ENCODE measurements around the gene SPACA6. TPM values are rescaled to one million over a fixed set of nuclear protein-coding genes. Genes with fewer than 3 reads are reported as not detected.

The SPACA6 gene
- total and polyA plus RNA-seq, 2 donors (not counting 1 experiment from before 2014, with no cell fraction given), result 5.5 to 8.6 TPM

- Histone ChIP-seq H3K4me3 (replicated peaks in 1 of 4; ENCODE audit: control extremely low read depth in 1 of 4, insufficient read depth in 1 of 4, low read depth in 3 of 4, low read length in 4 of 4) (no peak within 1 kb of the TSS), H3K4me2 (ENCODE audit: extremely low read depth, insufficient read depth, low read length) (no peak within 1 kb of the TSS), H3K79me2 (ENCODE audit: control insufficient read depth, insufficient read depth, low read length) (no peaks in the 10 kb centered on the region), H3K27me3 (ENCODE audit: control insufficient read depth, insufficient read depth, low read length) (no peaks in the 10 kb centered on the region), H2AFZ (ENCODE audit: low read length) (no peak within 1 kb of the TSS), H3K9ac (ENCODE audit: insufficient read depth, low read length) (no peak within 1 kb of the TSS), H3K36me3 (ENCODE audit: control insufficient read depth, insufficient read depth, low read length) (no peaks in the 10 kb centered on the region), H3K4me1 (ENCODE audit: control insufficient read depth, extremely low read depth, insufficient read depth, low read length) (no peaks in the 10 kb centered on the region), H3K9me3 (ENCODE audit: control insufficient read depth, insufficient read depth, low read depth, low read length) (no peaks in the 10 kb centered on the region), H3K27ac (ENCODE audit: insufficient read depth, low read length) (no peak within 1 kb of the TSS), H4K20me1 (ENCODE audit: control insufficient read depth, extremely low read depth, insufficient read depth, low read length) (no peaks in the 10 kb centered on the region)
- DNase-seq (ENCODE audit: low read depth in 2 of 2), result peak in 1 of 2 donors; percentile 53
- TF ChIP-seq, protein P1, sequence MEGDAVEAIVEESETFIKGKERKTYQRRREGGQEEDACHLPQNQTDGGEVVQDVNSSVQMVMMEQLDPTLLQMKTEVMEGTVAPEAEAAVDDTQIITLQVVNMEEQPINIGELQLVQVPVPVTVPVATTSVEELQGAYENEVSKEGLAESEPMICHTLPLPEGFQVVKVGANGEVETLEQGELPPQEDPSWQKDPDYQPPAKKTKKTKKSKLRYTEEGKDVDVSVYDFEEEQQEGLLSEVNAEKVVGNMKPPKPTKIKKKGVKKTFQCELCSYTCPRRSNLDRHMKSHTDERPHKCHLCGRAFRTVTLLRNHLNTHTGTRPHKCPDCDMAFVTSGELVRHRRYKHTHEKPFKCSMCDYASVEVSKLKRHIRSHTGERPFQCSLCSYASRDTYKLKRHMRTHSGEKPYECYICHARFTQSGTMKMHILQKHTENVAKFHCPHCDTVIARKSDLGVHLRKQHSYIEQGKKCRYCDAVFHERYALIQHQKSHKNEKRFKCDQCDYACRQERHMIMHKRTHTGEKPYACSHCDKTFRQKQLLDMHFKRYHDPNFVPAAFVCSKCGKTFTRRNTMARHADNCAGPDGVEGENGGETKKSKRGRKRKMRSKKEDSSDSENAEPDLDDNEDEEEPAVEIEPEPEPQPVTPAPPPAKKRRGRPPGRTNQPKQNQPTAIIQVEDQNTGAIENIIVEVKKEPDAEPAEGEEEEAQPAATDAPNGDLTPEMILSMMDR (conservative IDR thresholded peaks at IDR 0.05 in 1 of 2, IDR thresholded peaks at IDR 0.05 in 1 of 2; ENCODE audit: low read depth in 1 of 2, low read length in 2 of 2), result no peak
- no peak for TF ChIP-seq EZH2 (IDR thresholded peaks at IDR 0.05; ENCODE audit: low read length, missing control alignments)
Observed at GRCh38 chr19:51751655-51752054, 58.5 kb downstream of the SPACA6 start, which contains the start of gene FPR1. Gene FPR1 (minus strand): TSS chr19:51751878. CDS start chr19:51746994, 4,884 bp downstream.

GRCh38 chr19:51754109-51754508, 61.0 kb downstream of the SPACA6 start:
- Histone ChIP-seq H2AFZ (ENCODE audit: low read length) (no peak overlapping the region), H3K4me1 (ENCODE audit: control insufficient read depth, extremely low read depth, insufficient read depth, low read length) (no peaks in the 10 kb centered on the region), H3K79me2 (ENCODE audit: control insufficient read depth, insufficient read depth, low read length) (no peaks in the 10 kb centered on the region), H3K27ac (ENCODE audit: insufficient read depth, low read length) (no peak overlapping the region), H3K9ac (ENCODE audit: insufficient read depth, low read length) (no peak overlapping the region), H3K36me3 (ENCODE audit: control insufficient read depth, insufficient read depth, low read length) (no peaks in the 10 kb centered on the region), H3K27me3 (ENCODE audit: control insufficient read depth, insufficient read depth, low read length) (no peaks in the 10 kb centered on the region), H3K9me3 (ENCODE audit: control insufficient read depth, insufficient read depth, low read depth, low read length) (no peaks in the 10 kb centered on the region), H4K20me1 (ENCODE audit: control insufficient read depth, extremely low read depth, insufficient read depth, low read length) (no peaks in the 10 kb centered on the region), H3K4me3 (replicated peaks in 1 of 4; ENCODE audit: control extremely low read depth in 1 of 4, insufficient read depth in 1 of 4, low read depth in 3 of 4, low read length in 4 of 4) (no peak overlapping the region), H3K4me2 (ENCODE audit: extremely low read depth, insufficient read depth, low read length) (no peak overlapping the region)
- no peak for TF ChIP-seq EZH2 (IDR thresholded peaks at IDR 0.05; ENCODE audit: low read length, missing control alignments)
- TF ChIP-seq, protein P1 (conservative IDR thresholded peaks at IDR 0.05 in 1 of 2, IDR thresholded peaks at IDR 0.05 in 1 of 2; ENCODE audit: low read depth in 1 of 2, low read length in 2 of 2), result no peak
- no peak for DNase-seq (ENCODE audit: low read depth in 2 of 2)

GRCh38 chr19:51754770-51755169, 61.6 kb downstream of the SPACA6 start:
- Histone ChIP-seq H3K9ac (ENCODE audit: insufficient read depth, low read length) (no peak overlapping the region), H3K4me2 (ENCODE audit: extremely low read depth, insufficient read depth, low read length) (no peak overlapping the region), H3K4me3 (replicated peaks in 1 of 4; ENCODE audit: control extremely low read depth in 1 of 4, insufficient read depth in 1 of 4, low read depth in 3 of 4, low read length in 4 of 4) (no peak overlapping the region), H4K20me1 (ENCODE audit: control insufficient read depth, extremely low read depth, insufficient read depth, low read length) (no peaks in the 10 kb centered on the region), H3K4me1 (ENCODE audit: control insufficient read depth, extremely low read depth, insufficient read depth, low read length) (no peaks in the 10 kb centered on the region), H2AFZ (ENCODE audit: low read length) (no peak overlapping the region), H3K27me3 (ENCODE audit: control insufficient read depth, insufficient read depth, low read length) (no peaks in the 10 kb centered on the region), H3K36me3 (ENCODE audit: control insufficient read depth, insufficient read depth, low read length) (no peaks in the 10 kb centered on the region), H3K9me3 (ENCODE audit: control insufficient read depth, insufficient read depth, low read depth, low read length) (no peaks in the 10 kb centered on the region), H3K27ac (ENCODE audit: insufficient read depth, low read length) (no peak overlapping the region), H3K79me2 (ENCODE audit: control insufficient read depth, insufficient read depth, low read length) (no peaks in the 10 kb centered on the region)
- no peak for DNase-seq (ENCODE audit: low read depth in 2 of 2)
- TF ChIP-seq, protein P1 (conservative IDR thresholded peaks at IDR 0.05 in 1 of 2, IDR thresholded peaks at IDR 0.05 in 1 of 2; ENCODE audit: low read depth in 1 of 2, low read length in 2 of 2), result no peak
- no peak for TF ChIP-seq EZH2 (IDR thresholded peaks at IDR 0.05; ENCODE audit: low read length, missing control alignments)

Other genes starting within 250 kb of the SPACA6 start
- gene SIGLEC8, start 234.9 kb upstream of the SPACA6 start, total RNA-seq, result not detected in 2 replicates
- not detected in 2 replicates for gene SIGLEC8, start 234.9 kb upstream of the SPACA6 start, polyA plus RNA-seq
- not detected in 2 replicates for gene CEACAM18, start 214.8 kb upstream of the SPACA6 start, total RNA-seq
- gene CEACAM18, start 214.8 kb upstream of the SPACA6 start, polyA plus RNA-seq, result not detected in 2 replicates
- not detected in 2 replicates for gene SIGLEC12, start 191.5 kb upstream of the SPACA6 start, total RNA-seq
- gene SIGLEC12, start 191.5 kb upstream of the SPACA6 start, polyA plus RNA-seq, result not detected in 2 replicates
- gene SIGLEC6, start 161.7 kb upstream of the SPACA6 start, total RNA-seq, result not detected in 2 replicates
- gene SIGLEC6, start 161.7 kb upstream of the SPACA6 start, polyA plus RNA-seq, result not detected in 2 replicates
- 4.1 and 5.0 TPM in 2 replicates for gene ZNF175, start 122.0 kb upstream of the SPACA6 start, total RNA-seq
- gene ZNF175, start 122.0 kb upstream of the SPACA6 start, polyA plus RNA-seq, result 4.7 and 7.6 TPM in 2 replicates
- gene SIGLEC5, start 62.9 kb upstream of the SPACA6 start, total RNA-seq, result not detected in 2 replicates
- not detected in 2 replicates for gene SIGLEC5, start 62.9 kb upstream of the SPACA6 start, polyA plus RNA-seq
- gene SIGLEC14, start 46.5 kb upstream of the SPACA6 start, total RNA-seq, result not detected in 2 replicates
- gene SIGLEC14, start 46.5 kb upstream of the SPACA6 start, polyA plus RNA-seq, result not detected in 2 replicates
- not detected in 2 replicates for gene HAS1, start 30.7 kb downstream of the SPACA6 start, total RNA-seq
- not detected in 2 replicates for gene HAS1, start 30.7 kb downstream of the SPACA6 start, polyA plus RNA-seq
- gene FPR1, start 58.5 kb downstream of the SPACA6 start, total RNA-seq, result not detected in 2 replicates
- 0.14 TPM in 1 of 2 replicates, not detected in the other for gene FPR1, start 58.5 kb downstream of the SPACA6 start, polyA plus RNA-seq
- gene FPR2, start 67.8 kb downstream of the SPACA6 start, total RNA-seq, result not detected in 2 replicates
- 0.12 TPM in 1 of 2 replicates, not detected in the other for gene FPR2, start 67.8 kb downstream of the SPACA6 start, polyA plus RNA-seq
- gene FPR3, start 101.8 kb downstream of the SPACA6 start, total RNA-seq, result under 0.01 TPM in 1 of 2 replicates, not detected in the other
- not detected in 2 replicates for gene FPR3, start 101.8 kb downstream of the SPACA6 start, polyA plus RNA-seq
- gene ZNF577, start 194.6 kb downstream of the SPACA6 start, total RNA-seq, result 8.9 and 9.0 TPM in 2 replicates
- gene ZNF577, start 194.6 kb downstream of the SPACA6 start, polyA plus RNA-seq, result 4.1 and 4.6 TPM in 2 replicates
- gene ZNF649, start 211.7 kb downstream of the SPACA6 start, total RNA-seq, result 6.2 and 6.9 TPM in 2 replicates
- 4.6 and 5.6 TPM in 2 replicates for gene ZNF649, start 211.7 kb downstream of the SPACA6 start, polyA plus RNA-seq
- gene ZNF613, start 234.1 kb downstream of the SPACA6 start, total RNA-seq, result 10.8 and 11.2 TPM in 2 replicates
- gene ZNF613, start 234.1 kb downstream of the SPACA6 start, polyA plus RNA-seq, result 3.8 and 4.6 TPM in 2 replicates

All from fibroblast of lung (primary cell).